GM18873 (cell line): Measurements from ENCODE around the gene ZNF273.
"Not testable (repeated sequence)": the region's sequence is repeated elsewhere in the genome, so short reads cannot be mapped to it uniquely, and the experiment has no call there.

ENCODE experiments used
- ATAC-seq: cut with Tn5 transposase; IDR thresholded peaks from one replicate; pipeline ENCODE4 v1.9.1; 2021; ENCODE audit warnings: mild to moderate bottlenecking, moderate library complexity, moderate number of reproducible peaks; ENCODE audit not compliant: unreplicated experiment, low FRiP score

Gene ZNF273

DNA sequence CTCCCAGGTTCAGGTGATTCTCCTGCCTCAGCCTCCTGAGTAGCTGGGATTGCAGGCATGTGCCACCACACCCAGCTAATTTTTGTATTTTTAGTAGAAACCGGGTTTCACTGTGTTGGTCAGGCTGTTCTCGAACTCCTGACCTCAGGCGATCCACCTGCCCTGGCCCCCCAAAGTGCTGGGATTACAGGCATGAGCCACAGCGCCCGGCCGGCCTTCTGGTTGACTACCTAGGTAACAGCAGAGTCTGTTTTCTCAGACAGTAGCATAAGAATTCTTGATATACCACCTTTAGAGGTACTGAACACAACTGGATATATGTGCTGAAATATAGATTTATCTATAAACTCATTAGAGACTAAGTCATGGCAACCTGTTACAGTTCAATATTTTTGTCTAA lies 36.9 kb downstream of the ZNF273 start:
- not testable (repeated sequence) for ATAC-seq

DNA sequence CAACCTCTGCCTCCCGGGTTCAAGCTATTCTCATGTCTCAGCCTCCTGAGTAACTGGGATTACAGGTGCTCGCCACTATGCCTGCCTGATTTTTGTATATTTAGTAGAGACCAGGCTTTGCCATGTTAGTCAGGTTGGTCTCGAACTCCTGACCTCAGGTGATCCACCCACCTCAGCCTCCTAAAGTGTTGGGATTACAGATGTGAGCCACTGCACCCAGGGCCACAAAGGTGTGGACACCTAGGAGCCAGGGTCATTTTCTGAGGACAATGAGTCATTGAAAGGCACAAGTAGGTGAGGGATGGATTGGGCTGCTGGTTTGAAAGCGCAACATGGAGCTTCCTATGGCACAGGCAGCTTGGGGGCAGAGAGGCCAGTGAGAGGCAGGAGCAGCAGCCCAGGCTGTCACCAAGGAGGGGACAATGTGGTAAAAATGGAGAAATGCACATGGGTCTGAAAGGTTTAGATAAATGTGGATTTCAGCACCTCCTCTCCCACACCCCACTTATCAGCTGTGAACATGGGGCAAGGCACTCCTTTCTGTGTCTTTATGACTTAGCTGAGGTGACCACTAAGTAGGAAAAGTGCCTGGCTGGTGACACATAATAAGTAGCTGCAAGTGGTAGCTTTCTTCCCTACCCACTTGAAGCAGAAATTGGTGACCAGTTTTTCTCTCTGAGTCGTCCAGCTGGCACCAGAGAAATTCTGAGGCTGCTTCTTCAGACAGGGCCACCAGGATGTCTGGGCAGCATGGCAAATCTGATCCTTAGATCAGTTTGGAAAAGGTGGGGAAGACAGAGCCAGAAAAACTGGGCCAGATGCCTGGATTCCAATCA lies 41.8 kb downstream of the ZNF273 start:
- ATAC-seq, result not testable (repeated sequence)

DNA sequence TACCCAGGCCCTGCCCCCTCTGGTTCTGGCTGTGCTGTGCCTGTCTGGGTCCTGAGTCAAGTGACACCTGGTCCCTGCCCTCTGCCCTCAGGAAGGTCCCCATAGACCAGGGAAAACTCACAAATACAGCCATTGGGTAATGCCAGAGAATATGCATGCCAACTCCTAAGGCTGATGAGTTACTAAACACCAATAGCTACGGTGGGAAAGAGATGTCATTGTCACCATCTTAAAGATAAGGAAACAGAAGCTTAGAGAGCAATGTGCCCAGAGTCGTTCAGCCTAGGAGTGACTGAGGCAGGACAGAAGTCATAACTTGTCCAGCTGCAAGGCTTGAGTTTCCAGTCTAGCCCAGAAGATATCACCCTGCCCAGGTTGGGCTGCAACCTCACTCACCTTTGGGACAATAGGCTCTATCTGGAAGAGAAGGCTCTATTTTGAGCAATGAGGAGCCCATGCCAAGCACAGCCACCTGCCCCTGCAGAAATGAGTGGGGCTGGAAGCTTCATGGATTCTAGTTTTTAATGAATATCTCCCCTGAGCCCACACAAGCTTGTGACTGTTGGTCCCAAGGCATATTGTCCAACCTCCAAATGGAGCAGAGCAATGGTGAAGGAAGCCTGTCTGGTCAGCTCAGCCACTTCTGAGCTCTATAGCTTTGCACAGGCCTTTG lies 42.6 kb downstream of the ZNF273 start:
- ATAC-seq, result no peak

DNA sequence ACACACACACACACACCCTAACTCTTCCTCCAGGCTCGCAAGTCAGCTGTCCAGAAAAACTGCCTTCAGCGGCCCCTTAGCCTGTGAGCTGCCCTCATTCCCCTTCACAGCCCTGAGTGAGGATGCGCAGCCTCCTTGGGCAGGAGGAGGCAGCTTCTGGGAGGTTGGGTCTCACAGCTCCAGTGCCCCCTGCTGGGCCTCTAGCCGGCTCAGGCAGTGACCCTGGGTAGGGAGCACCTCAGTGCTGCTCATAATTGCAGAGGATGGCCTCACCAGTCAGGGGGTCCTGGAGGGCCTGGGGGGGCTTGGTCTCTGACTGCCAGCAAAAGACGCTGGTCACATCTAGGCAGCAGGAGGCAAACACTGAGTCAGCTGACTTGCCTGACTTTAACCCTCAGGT lies 43.7 kb downstream of the ZNF273 start:
- no peak for ATAC-seq

DNA sequence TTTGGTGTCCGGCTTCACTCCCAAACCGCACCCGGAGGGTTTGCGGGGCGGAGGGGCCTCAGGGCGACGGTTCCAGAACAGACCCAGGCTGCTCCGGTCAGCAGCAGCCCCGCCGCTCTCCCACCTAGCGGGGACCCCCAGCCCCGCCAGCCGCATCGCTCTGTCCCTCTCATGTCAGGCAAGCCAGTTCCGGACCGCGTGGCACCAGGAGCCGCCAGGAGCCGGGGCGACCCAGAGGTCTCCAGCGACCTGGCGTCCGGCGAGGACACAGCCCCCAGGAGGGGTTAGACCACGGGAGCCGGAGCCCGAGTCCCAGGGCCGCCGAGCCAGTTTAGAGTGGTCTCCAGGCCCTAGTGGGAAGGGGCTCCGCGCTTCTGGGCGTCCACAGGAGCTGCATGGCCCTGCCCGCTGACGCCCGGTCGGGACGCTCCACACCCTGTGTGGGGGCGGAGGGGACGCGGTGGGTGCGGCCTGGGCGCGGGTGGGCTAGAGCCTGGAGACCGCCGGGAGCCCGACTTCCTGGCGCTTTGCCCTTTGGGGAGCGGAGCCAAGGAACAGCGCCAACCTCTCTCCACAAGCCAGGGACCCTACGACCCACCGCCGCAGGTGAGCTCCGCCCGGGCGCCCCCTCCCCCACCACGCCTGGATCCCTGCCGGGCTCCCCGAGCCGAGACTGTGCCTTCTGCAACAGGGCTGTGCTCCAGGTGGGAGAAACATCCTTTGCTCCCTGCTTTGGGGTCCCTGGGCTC lies 44.4 kb downstream of the ZNF273 start:
- ATAC-seq, result no peak

DNA sequence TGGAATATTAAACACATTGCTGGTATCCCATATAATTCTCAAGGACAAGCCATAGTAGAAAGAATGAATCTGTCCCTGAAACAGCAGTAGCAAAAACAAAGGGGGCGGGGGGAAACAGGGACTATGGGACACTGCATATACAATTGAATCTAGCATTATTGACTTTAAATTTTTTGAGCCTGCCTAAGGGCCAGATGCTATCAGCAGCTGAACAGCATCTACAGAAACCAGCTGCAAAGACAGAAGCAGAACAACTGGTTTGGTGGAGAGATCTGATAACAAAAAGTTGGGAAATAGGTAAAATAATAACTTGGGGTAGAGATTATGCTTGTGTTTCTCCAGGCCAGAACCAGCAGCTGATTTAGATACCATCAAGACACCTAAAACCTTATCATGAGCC lies 45.7 kb downstream of the ZNF273 start:
- not testable (repeated sequence) for ATAC-seq

DNA sequence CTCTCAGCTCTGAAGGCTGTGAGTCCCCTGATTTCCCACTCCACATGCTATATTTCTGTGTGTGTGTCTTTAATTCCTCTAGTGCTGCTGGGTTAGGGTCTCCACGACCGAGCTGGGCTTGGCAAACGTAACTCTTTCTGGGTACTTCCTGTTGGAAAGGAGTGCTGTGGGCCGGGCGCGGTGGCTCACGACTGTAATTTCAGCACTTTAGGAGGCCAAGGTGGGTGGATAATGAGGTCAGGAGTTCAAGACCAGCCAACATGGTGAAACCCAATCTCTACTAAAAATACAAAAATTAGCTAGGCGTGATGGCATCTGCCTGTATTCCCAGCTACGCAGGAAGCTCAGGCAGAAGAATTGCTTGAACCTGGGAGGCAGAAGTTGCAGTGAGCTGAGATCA lies 47.6 kb downstream of the ZNF273 start:
- ATAC-seq, result not testable (repeated sequence)

DNA sequence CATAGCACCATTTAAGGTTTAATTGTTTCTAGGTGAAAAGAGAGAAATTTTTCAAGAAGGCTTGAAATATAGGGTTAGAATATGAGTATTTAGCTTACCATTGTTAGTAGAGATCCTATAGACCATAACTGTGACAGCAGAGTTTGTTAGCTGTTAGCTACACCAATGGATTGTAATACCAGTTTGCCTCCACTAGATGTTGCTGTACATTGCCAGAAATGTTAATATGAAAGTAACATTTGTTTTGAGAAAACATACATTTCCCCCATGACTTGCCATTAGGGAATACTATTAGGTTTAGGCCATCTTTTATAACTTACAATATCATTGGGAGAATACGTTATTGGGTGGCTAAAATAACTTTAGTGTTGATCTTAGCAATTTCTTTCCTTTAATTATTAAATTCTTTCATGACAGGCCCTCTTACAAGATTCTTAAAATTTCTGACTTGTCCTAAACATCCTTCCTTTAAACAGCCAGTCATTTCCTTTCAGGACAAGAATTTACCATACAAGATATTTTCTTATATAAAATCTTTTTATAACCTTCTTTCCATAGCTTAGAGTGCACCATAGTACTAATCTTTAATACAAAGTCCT lies 48.3 kb downstream of the ZNF273 start:
- ATAC-seq, result no peak

DNA sequence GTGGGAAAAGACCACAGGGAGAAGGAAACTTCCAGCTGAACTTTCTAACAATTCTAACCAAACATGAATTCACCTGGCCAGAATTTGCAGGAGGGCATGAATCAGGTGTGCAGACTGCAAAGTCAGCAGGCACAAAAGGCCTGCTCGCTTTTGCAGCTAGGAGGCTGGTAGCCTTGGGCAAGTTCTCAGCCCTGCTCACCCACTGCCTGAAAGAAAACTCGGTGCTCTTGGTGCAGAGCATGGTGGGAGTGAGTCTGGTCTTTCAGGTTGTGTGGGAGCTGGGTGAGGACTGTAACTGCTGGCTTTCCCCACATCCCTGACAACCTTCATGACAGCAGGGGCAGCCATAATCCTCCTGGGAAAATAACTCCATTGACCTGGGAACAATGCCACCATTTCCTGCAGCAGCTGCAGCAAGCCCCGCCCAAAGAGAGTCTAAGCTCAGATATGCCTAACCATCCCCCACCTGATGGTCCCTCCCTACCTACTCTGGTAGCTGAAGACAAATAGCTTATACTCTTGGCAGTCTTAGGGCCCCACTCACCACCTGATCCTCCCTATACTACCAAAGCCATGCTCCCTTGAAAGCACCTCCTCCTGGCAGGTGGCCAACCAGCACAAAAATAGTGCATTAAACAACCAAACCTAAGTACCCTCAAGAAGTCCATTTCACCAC lies 56.1 kb downstream of the ZNF273 start:
- no peak for ATAC-seq

DNA sequence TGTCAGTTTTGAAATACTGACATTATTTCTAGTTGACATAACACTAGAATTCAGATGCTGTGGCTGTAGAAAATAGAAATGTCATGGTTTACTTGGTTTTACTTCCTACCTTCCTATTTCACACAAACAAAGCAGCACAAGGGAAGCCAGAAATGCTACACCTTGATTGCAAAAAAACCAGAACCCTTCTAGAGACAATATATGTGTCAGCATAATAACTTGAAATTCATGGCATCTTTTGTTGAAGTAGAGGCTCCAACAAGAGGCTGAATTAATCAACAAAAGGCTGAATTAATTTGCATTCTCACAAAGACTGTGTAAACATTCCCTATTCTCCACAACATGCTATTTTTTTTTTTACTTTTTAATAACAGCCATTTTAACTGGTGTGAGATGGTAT lies 62.5 kb downstream of the ZNF273 start:
- ATAC-seq, result no peak

DNA sequence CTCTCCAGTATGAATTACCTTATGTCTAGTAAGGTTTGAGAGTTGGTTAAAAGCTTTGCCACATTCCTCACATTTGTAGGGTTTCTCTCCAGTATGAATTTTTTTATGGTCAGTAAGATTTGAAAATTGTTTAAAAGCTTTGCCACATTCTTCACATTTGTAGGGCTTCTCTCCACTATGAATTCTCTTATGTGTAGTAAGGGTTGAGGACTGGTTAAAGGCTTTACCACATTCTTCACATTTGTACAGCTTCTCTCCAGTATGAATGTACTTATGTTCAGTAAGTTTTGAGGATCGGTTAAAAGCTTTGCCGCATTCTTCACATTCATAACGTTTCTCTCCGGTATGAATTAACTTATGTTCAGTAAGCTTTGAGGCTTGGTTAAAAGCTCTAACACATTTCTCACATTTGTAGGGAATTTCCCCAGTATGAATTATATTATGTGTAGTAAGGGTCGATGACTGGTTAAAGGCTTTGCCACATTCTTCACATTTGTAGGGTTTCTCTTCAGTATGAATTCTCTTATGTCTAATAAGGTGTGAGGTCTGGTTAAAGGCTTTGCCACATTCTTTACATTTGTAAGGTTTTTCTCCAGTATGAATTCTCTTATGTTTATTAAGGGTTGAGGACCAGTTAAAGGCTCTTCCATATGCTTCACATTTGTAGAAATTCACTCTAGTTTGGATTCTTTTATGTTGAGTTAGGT lies 75.6 kb downstream of the ZNF273 start:
- ATAC-seq, result no peak
